Body of pancreas (tissue), 4 donors: ENCODE data around the gene RPL5. TPM values are rescaled to one million over a fixed set of nuclear protein-coding genes. Genes with fewer than 3 reads are reported as not detected.

ENCODE experiments used
- ATAC-seq: fragments of 150-250 bp; one replicate; pipeline ENCODE4 v1.9.1; 2016
- DNase-seq, 4 donors: peaks; one replicate each; pipeline ENCODE4 v3.0.0-alpha.2; 2019
- H3K27ac ChIP-seq, 4 donors: fragments of 200-600 bp; sonication (generic); 1 replicate in 3 of 4; 2 replicates in 1 of 4; pipeline versions ENCODE4 v1.5.1 to v1.6.1; 2016 to 2019; ENCODE audit warnings: mild to moderate bottlenecking in 1 of 4, mixed read lengths in 1 of 4, moderate library complexity in 1 of 4
- H3K27me3 ChIP-seq, 2 donors: fragments of 200-600 bp; sonication (generic); one replicate each; pipeline ENCODE4 v1.6.0; 2016; ENCODE audit warnings: mild to moderate bottlenecking in 1 of 2
- H3K36me3 ChIP-seq, 2 donors: fragments of 200-600 bp; sonication (generic); replicated peaks in 1 of 2; 2 replicates each; pipeline ENCODE4 v1.5.1; 2016; ENCODE audit warnings: low read depth in 2 of 2; ENCODE audit not compliant: insufficient read depth in 1 of 2
- H3K4me1 ChIP-seq: fragments of 200-600 bp; sonication (generic); one replicate; pipeline ENCODE4 v1.6.0; 2016
- H3K4me3 ChIP-seq, 2 donors: fragments of 200-600 bp; sonication (generic); 1 replicate in 1 of 2; 2 replicates in 1 of 2; pipeline ENCODE4 v1.5.1; 2016 to 2019
- H3K9me3 ChIP-seq, 3 donors: fragments of 200-600 bp; sonication (generic); 1 replicate in 2 of 3; 2 replicates in 1 of 3; pipeline ENCODE4 v1.5.1; 2016
- POLR2A ChIP-seq, 3 donors: fragments of 450-650 bp; IDR thresholded peaks; one replicate each; pipeline ENCODE4 v1.6.1; 2016; ENCODE audit warnings: antibody characterized with exemption in 3 of 3, mild to moderate bottlenecking in 2 of 3
- WGBS, 2 donors: methylation state at CpG; one replicate each; pipeline ENCODE4 v1.1.5; 2017; 5-methylcytosine and 5-hydroxymethylcytosine counted together
- intact Hi-C: fragments of 100-400 bp; cut with DNase I; formaldehyde crosslinking; loops from one replicate; pipeline ENCODE4 v1.15.1; 2023
- total RNA-seq, 2 donors: library from RNA; depleted of rRNA; stranded (reverse); fragments of >200 nt; gene quantifications; one replicate each; pipeline ENCODE4 v1.1.0, GENCODE V29; 2016
- TF ChIP-seq, protein P1 (sequence below), 7 experiments: fragments of 450-650 bp in 4 of 7; fragments of 200-600 bp in 3 of 7; sonication (generic) in 3 of 7; IDR thresholded peaks; one replicate each; pipeline ENCODE4 v1.5.1; 2016 to 2019; ENCODE audit warnings: antibody characterized with exemption in 7 of 7

The RPL5 gene
- total RNA-seq, 2 donors from 2014 or later: 979 to 1,023 TPM

GRCh38 chr1:92791487-92792066 lies 40.3 kb upstream of the RPL5 start:
- TF ChIP-seq, protein P1, sequence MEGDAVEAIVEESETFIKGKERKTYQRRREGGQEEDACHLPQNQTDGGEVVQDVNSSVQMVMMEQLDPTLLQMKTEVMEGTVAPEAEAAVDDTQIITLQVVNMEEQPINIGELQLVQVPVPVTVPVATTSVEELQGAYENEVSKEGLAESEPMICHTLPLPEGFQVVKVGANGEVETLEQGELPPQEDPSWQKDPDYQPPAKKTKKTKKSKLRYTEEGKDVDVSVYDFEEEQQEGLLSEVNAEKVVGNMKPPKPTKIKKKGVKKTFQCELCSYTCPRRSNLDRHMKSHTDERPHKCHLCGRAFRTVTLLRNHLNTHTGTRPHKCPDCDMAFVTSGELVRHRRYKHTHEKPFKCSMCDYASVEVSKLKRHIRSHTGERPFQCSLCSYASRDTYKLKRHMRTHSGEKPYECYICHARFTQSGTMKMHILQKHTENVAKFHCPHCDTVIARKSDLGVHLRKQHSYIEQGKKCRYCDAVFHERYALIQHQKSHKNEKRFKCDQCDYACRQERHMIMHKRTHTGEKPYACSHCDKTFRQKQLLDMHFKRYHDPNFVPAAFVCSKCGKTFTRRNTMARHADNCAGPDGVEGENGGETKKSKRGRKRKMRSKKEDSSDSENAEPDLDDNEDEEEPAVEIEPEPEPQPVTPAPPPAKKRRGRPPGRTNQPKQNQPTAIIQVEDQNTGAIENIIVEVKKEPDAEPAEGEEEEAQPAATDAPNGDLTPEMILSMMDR (IDR thresholded peaks at IDR 0.05): no peak
- no peaks in the 10 kb centered on the region for H3K27me3 ChIP-seq
- ATAC-seq (no peak), DNase-seq (no peak)
- H3K36me3 ChIP-seq: no peaks in the 10 kb centered on the region
- no peaks in the 10 kb centered on the region for H3K9me3 ChIP-seq
- no peak overlapping the region for H3K27ac ChIP-seq
- H3K4me1 ChIP-seq: no peaks in the 10 kb centered on the region
- no peak overlapping the region for H3K4me3 ChIP-seq
- intact Hi-C loops: no loop called here
- WGBS, 2 donors: 58 to 65% methylated on average over 7 of the region's 7 CpGs

DNA sequence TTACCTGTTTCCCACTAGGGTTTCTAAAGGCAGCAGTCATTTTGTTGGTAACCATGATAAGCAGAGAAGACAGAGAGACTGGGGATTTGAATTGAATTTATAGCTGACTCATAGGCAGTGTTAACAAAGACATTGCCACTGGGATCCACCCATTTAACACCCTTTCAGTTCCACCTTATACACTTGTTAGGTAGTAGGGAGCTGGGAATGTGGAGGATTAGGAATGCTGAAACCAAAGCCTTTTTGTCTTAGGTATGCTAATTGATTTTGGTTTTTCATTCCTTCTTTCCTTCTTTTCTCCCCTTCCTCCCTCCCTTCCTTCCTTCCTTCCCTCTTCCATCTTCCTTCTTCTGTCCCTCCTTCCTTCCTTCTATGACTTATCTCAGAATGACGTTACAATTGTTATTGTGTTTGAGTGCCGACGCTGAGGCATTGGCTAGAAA lies 39.5 kb upstream of the RPL5 start:
- Histone ChIP-seq H3K36me3 (no peaks in the 10 kb centered on the region), H3K27me3 (no peaks in the 10 kb centered on the region), H3K9me3 (no peaks in the 10 kb centered on the region), H3K27ac (no peak overlapping the region), H3K4me1 (no peaks in the 10 kb centered on the region), H3K4me3 (no peak overlapping the region)
- no peak for TF ChIP-seq POLR2A (IDR thresholded peaks at IDR 0.05)
- TF ChIP-seq, protein P1 (IDR thresholded peaks at IDR 0.05): no peak
- WGBS, 2 donors: 70 to 84% methylated on average over 3 of the region's 3 CpGs
- no peak for ATAC-seq
- no peak for DNase-seq
- intact Hi-C loops: no loop called here

GRCh38 chr1:92795166-92795565 lies 36.7 kb upstream of the RPL5 start:
- intact Hi-C loops: no loop called here
- no peaks in the 10 kb centered on the region for H3K9me3 ChIP-seq

DNA sequence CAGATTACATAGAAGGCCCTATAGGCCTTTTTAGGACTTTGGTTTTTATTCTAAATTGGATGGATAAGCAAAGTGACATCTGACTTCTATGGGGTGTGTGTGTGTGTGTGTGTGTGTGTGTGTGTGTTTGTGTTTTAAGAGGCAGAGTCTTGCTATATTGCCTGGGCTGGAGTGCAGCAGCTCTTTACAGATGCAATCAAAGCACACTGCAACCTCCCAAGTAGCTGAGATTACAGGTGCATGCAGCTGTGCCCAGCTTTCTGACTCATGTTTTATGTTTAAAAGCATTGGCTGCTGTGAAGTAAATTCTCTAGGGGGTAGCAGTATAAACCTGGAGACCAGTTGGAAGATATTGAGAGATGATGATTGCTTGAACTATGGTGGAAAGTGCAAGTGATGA lies 34.5 kb upstream of the RPL5 start:
- H3K4me1 ChIP-seq: no peaks in the 10 kb centered on the region
- H3K36me3 ChIP-seq: no peaks in the 10 kb centered on the region
- TF ChIP-seq POLR2A (IDR thresholded peaks at IDR 0.05): no peak
- TF ChIP-seq, protein P1 (IDR thresholded peaks at IDR 0.05): no peak
- no peaks in the 10 kb centered on the region for H3K9me3 ChIP-seq
- H3K27me3 ChIP-seq: no peaks in the 10 kb centered on the region
- no peak overlapping the region for H3K27ac ChIP-seq
- ATAC-seq (no peak), DNase-seq (no peak)
- intact Hi-C loops: no loop called here
- H3K4me3 ChIP-seq: no peak overlapping the region

More at GRCh38 chr1:92795166-92795565, 36.7 kb upstream of the RPL5 start:
- Histone ChIP-seq H3K27ac (no peak overlapping the region), H3K27me3 (no peaks in the 10 kb centered on the region), H3K4me1 (no peaks in the 10 kb centered on the region), H3K36me3 (no peaks in the 10 kb centered on the region), H3K4me3 (no peak overlapping the region)
- no peak for ATAC-seq
- 89 to 92% methylated on average over 4 of the region's 4 CpGs for WGBS, 2 donors
- no peak for DNase-seq
- TF ChIP-seq, protein P1 (IDR thresholded peaks at IDR 0.05): no peak
- no peak for TF ChIP-seq POLR2A (IDR thresholded peaks at IDR 0.05)

- Histone ChIP-seq H3K9me3 (no peaks in the 10 kb centered on the region), H3K27ac (no peak overlapping the region), H3K4me1 (no peaks in the 10 kb centered on the region), H3K4me3 (no peak overlapping the region), H3K27me3 (no peaks in the 10 kb centered on the region), H3K36me3 (no peaks in the 10 kb centered on the region)
- no peak for TF ChIP-seq POLR2A (IDR thresholded peaks at IDR 0.05)
- TF ChIP-seq, protein P1 (IDR thresholded peaks at IDR 0.05): no peak
- WGBS, 2 donors: 56 to 61% methylated on average over 1 of the region's 1 CpG
- ATAC-seq (no peak), DNase-seq (no peak)
- intact Hi-C loops: no loop called here
Measured at GRCh38 chr1:92797961-92798360, 33.9 kb upstream of the RPL5 start.
